Panc1 (cell line): ENCODE measurements around the gene TBC1D10A. TPM values are rescaled to one million over a fixed set of nuclear protein-coding genes. Genes with fewer than 3 reads are reported as not detected.

Experiments used
- ATAC-seq: fragments of 200-7000 bp; cut with Tn5 transposase; 2 replicates; pipeline ENCODE4 v1.9.1; 2020; ENCODE audit warnings: mild to moderate bottlenecking, moderate library complexity
- BruUV-seq: library from RNA; stranded (reverse); fragments of 400-500 nt; replicated peaks from 2 replicates; lab custom pipeline; 2021; lab: Mats Ljungman, UMichigan
- CTCF ChIA-PET: fragments of 300-600 bp; sonication (Branson Sonifier 250); formaldehyde crosslinking; loops from one replicate; lab custom pipeline; 2022; ENCODE audit warnings: antibody characterized with exemption; lab: Charles Lee
- POLR2A ChIA-PET: fragments of 300-600 bp; sonication (Branson Sonifier 250); formaldehyde crosslinking; loops from one replicate; lab custom pipeline; 2022; ENCODE audit warnings: antibody characterized with exemption; lab: Charles Lee
- DNase-seq: peaks from one replicate; pipeline ENCODE4 v3.0.0-alpha.2; 2010; ENCODE audit warnings: low read depth, low spot score
- H3K27ac ChIP-seq: 2 replicates; pipeline ENCODE4 v1.5.1; 2011; ENCODE audit warnings: mild to moderate bottlenecking, low read length, inconsistent platforms
- H3K27me3 ChIP-seq: fragments of 200-500 bp; sonication (Bioruptor generic); 2 replicates; pipeline ENCODE4 v1.6.0; 2014; ENCODE audit warnings: low read length, inconsistent platforms; ENCODE audit not compliant: control insufficient read depth, insufficient read depth
- H3K36me3 ChIP-seq: fragments of 200-500 bp; sonication (Bioruptor generic); 2 replicates; pipeline ENCODE4 v1.5.1; 2014; ENCODE audit warnings: inconsistent platforms, mild to moderate bottlenecking, low read length, moderate library complexity; ENCODE audit not compliant: control insufficient read depth, insufficient read depth
- H3K4me1 ChIP-seq: 2 replicates; pipeline ENCODE4 v1.5.1; 2011; ENCODE audit warnings: inconsistent platforms, mild to moderate bottlenecking, low read length, moderate library complexity; ENCODE audit not compliant: control insufficient read depth, insufficient read depth
- H3K4me3 ChIP-seq, 2 experiments: 2 replicates each; pipeline ENCODE4 v1.5.1; 2011 to 2012; ENCODE audit warnings: low read depth in 2 of 2, low read length in 2 of 2, mild to moderate bottlenecking in 2 of 2, inconsistent platforms in 1 of 2, moderate library complexity in 1 of 2
- H3K9me3 ChIP-seq: fragments of 200-500 bp; sonication (Bioruptor generic); 2 replicates; pipeline ENCODE4 v1.5.1; 2014; ENCODE audit warnings: low read depth, mild to moderate bottlenecking, inconsistent platforms, low read length, moderate library complexity; ENCODE audit not compliant: control insufficient read depth, insufficient read depth
- POLR2AphosphoS5 ChIP-seq: IDR thresholded peaks from 2 replicates; pipeline ENCODE4 v1.6.1; 2012; ENCODE audit warnings: mild to moderate bottlenecking, low read depth, low read length, moderate library complexity
- REST ChIP-seq, 2 experiments: IDR thresholded peaks; 2 replicates each; pipeline ENCODE4 v1.6.1; 2011 to 2012; ENCODE audit warnings: low read depth in 2 of 2, control low read depth in 1 of 2, low read length in 1 of 2, mild to moderate bottlenecking in 1 of 2, moderate library complexity in 1 of 2; ENCODE audit not compliant: insufficient read depth in 1 of 2
- SIN3A ChIP-seq: IDR thresholded peaks from 2 replicates; pipeline ENCODE4 v1.6.1; 2012; ENCODE audit warnings: low read depth, mild to moderate bottlenecking, low read length, moderate library complexity, borderline replicate concordance; ENCODE audit not compliant: insufficient read depth
- TCF7L2 ChIP-seq: IDR thresholded peaks from 2 replicates; pipeline ENCODE4 v1.6.1; 2011; ENCODE audit warnings: mild to moderate bottlenecking, low read depth, low read length, inconsistent platforms
- in situ Hi-C: cut with HindIII; loops from 2 replicates; pipeline ENCODE4 v1.10.0; 2016; ENCODE audit warnings: low sequenced_read_pairs, low pct_unique_long_range_greater_than_20kb
- intact Hi-C: fragments of 100-400 bp; cut with micrococcal nuclease; formaldehyde crosslinking; loops from one replicate; pipeline ENCODE4 v1.10.0; 2022; ENCODE audit not compliant: unreplicated experiment
- total RNA-seq: library from RNA; stranded (reverse); gene quantifications from one replicate; pipeline ENCODE4 v1.2.1, GENCODE V29; 2021; ENCODE audit not compliant: unreplicated experiment
- TF ChIP-seq, protein P1 (sequence below): fragments of 450-650 bp; IDR thresholded peaks from 2 replicates; pipeline ENCODE4 v1.5.1; 2017; ENCODE audit warnings: mild to moderate bottlenecking

Gene TBC1D10A
- total RNA-seq, 1 experiment from 2014 or later: 14.9 TPM

GRCh38 chr22:30294830-30295229, 31.9 kb downstream of the TBC1D10A start:
- H3K36me3 ChIP-seq: no peaks in the 10 kb centered on the region
- H3K27ac ChIP-seq: no peak overlapping the region
- no peak for DNase-seq
- TF ChIP-seq, protein P1, sequence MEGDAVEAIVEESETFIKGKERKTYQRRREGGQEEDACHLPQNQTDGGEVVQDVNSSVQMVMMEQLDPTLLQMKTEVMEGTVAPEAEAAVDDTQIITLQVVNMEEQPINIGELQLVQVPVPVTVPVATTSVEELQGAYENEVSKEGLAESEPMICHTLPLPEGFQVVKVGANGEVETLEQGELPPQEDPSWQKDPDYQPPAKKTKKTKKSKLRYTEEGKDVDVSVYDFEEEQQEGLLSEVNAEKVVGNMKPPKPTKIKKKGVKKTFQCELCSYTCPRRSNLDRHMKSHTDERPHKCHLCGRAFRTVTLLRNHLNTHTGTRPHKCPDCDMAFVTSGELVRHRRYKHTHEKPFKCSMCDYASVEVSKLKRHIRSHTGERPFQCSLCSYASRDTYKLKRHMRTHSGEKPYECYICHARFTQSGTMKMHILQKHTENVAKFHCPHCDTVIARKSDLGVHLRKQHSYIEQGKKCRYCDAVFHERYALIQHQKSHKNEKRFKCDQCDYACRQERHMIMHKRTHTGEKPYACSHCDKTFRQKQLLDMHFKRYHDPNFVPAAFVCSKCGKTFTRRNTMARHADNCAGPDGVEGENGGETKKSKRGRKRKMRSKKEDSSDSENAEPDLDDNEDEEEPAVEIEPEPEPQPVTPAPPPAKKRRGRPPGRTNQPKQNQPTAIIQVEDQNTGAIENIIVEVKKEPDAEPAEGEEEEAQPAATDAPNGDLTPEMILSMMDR: no peak
- TF ChIP-seq POLR2AphosphoS5 (no peak), SIN3A (no peak), TCF7L2 (no peak), REST (IDR thresholded peaks at IDR 0.05; ENCODE audit: insufficient read depth in 1 of 2, low read depth in 2 of 2, low read length in 1 of 2) (no peak)
- in situ Hi-C loops: no loop called here
- ChIA-PET POLR2A (no interaction called here), CTCF (no interaction called here)
- no peaks in the 10 kb centered on the region for H3K9me3 ChIP-seq
- no TSS peak for BruUV-seq
- H3K4me3 ChIP-seq: no peak overlapping the region
- H3K27me3 ChIP-seq: no peaks in the 10 kb centered on the region
- H3K4me1 ChIP-seq: peaks cover 14% of the 10 kb centered on the region
- intact Hi-C loops: no loop called here
- no peak for ATAC-seq

- no peak overlapping the region for H3K27ac ChIP-seq
- H3K4me1 ChIP-seq: peaks cover 14% of the 10 kb centered on the region
- CTCF ChIA-PET: no interaction called here
- H3K4me3 ChIP-seq: no peak overlapping the region
- H3K9me3 ChIP-seq: no peaks in the 10 kb centered on the region
- no TSS peak for BruUV-seq
- POLR2A ChIA-PET: no interaction called here
- in situ Hi-C loops (no loop called here), intact Hi-C loops (no loop called here)
- H3K27me3 ChIP-seq: no peaks in the 10 kb centered on the region
- no peaks in the 10 kb centered on the region; the same call in 1 of the 2 replicates for H3K36me3 ChIP-seq
- DNase-seq (no peak), ATAC-seq (no peak)
- no peak for TF ChIP-seq TCF7L2
- no peak for TF ChIP-seq POLR2AphosphoS5
- TF ChIP-seq, protein P1: no peak
- TF ChIP-seq SIN3A: no peak
- TF ChIP-seq REST (IDR thresholded peaks at IDR 0.05; ENCODE audit: insufficient read depth in 1 of 2, low read depth in 2 of 2, low read length in 1 of 2): no peak
Measured at GRCh38 chr22:30294066-30294465, 32.7 kb downstream of the TBC1D10A start.
